GM19238 (cell line): ENCODE data around the gene TIMM10.

Experiments
- DNase-seq: peaks from one replicate; pipeline ENCODE4 v3.0.0; 2011; ENCODE audit warnings: low spot score; ENCODE audit not compliant: insufficient read length

Gene TIMM10

DNA sequence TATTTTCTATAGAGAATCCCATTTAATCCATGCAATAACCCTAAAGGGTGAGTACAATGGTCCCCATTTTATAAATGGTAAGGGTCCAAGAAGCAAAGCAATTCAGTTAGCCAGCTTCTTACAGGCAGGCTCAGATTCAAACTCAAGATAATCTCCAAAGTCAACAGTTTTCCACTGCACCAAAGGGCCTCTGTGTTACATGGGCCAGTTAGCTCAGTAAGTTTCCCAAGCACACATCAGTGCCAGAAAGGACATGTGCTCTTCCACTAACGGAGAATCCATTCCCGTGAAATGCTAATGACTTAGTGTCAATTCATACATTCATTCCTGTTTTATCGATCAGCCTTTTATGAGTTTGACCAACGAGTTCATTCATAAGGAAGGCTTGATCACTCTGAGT lies 26.0 kb downstream of the TIMM10 start:
- DNase-seq = no peak

DNA sequence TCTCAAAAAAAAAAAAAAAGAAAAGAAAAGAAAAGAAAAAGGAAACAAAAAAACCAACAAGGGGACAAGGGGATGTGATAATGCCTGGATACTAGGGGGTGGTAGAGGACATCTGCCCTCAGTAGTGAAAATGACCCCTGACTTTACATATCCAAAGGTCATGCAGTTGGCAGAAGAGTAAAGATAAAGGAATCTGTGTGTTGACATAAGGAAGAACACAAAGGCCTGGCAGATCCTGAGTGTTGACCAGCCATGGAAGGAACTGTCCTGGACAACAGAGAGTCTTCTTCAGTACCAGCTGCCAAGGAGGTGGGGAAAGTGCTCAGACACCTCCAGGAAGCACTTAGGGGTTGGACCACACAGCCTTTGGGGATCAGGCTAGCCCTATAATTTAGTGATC lies 27.7 kb downstream of the TIMM10 start:
- DNase-seq = no peak

DNA sequence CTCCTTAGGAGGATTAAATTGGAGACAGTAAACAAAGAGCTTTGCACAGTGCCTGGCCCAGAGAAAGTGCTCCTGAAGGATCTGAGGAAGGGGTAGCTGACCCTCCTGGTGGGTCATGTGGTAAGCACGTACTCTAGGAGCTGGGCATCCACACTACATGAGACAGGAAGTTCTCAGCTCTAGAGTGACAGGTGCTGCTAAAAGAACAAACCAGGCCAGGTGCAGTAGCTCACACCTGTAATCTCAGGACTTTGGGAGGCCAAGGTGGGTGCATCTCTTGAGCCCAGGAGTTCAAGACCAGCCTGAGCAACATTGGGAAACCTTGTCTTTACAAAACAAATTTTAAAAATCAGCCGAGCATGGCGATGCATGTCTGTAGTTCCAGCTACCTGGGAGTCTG lies 28.2 kb downstream of the TIMM10 start:
- no peak for DNase-seq

DNA sequence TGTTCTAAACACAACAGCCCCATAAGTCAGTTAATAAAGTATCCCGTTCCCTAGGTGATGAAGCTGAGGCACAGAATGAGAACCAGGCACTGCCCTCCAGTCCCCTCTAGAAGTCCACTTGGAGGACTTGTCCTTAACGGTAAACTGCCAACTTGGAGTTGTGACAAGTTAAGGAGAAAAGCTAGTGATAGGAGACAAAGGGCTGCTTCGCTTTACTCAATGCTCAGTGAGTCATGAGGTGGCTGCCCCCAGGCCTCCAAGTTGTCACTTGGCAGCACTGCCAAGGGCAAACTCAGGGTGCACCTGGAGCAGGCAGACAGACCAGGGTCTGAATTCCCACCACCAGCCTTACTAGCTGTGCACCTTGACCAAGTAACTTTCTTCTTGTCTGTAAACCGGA lies 28.6 kb downstream of the TIMM10 start:
- no peak for DNase-seq

DNA sequence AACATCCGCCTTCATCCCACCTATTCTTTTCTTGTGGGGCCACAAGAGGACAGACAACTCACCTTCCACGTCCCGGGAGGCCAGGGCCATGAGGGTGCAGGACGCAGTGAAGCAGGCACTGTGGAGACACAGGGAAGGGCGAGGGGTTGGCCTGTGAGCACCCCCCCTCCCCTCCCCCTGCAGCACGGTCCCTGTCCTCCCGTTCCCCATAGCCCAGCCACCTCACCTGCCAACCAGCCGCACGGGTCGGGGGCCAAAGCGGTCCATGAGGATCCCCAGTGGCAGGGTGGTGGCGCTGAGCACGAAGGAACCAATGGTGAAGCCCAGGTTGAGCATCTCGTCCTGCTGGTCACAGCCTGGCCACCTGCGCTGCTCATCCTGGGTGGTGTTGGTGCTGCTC lies 29.6 kb downstream of the TIMM10 start:
- DNase-seq = no peak

DNA sequence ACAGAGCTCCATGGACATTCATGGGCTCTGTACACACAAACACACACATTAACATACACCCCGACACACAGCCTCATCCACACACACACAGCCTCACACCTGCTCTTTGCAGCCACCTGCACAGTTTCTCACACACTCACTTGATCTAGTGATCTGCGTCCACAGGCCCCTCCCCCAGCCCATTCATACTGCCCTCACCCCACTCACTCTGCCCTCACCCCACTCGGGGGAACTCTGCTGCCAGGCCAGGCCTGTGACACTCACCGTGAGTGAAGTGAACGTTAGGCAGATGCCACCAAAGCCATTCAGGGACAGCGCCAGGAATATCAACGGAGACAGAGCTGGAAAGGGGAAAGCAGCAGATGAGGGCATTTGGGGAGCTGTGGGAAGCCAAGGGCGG lies 30.0 kb downstream of the TIMM10 start:
- DNase-seq = no peak

DNA sequence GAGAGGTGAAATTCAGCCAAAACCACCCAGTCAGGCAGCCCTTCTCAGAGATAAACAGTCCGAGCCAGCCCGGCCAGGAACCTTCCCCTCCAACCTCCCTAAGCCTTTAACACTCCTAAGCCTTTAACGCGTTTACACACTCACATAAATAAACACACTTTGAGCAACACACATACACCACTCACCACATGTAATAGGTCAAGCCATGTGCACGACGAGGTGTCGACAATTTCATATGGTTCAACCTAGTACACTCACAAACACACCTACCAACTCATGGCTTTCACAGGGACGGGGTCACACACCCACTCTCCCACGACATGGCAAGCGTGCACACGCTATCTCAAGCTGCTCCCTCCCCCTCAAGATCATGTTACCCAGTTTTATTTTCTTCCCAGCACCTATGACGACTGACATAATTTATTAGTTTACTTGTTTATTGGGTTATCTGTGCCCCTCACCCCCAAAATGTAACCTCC lies 30.5 kb downstream of the TIMM10 start:
- no peak for DNase-seq

DNA sequence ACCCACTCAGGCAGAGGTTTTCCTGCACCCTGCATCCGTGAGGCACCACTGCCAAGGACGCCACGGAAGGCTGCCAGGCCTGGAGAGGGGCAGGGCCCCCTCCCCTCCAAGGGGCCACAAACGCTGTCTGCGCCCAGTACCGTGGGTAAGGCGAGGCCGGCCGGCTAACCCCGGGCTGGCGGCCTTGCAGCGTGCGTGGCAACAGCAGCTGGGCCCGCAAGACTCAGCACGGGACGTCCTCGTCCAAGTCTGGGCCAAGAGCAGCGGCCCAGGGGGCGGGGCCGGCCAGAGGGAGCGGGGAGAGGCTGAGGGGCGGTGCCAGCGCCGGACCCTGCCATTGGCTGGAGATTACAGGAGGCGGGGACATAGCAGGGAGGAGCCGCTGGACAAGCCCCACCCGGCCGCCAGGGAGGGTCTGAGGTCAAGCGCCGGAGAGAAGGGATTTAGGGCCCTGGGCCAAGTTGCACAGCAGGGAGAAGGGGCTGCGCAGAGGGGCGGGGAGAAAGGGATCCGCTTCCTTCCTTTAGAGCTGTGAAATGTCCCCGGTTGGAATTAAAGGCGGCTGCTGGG lies 31.1 kb downstream of the TIMM10 start:
- peak; percentile 92 for DNase-seq

DNA sequence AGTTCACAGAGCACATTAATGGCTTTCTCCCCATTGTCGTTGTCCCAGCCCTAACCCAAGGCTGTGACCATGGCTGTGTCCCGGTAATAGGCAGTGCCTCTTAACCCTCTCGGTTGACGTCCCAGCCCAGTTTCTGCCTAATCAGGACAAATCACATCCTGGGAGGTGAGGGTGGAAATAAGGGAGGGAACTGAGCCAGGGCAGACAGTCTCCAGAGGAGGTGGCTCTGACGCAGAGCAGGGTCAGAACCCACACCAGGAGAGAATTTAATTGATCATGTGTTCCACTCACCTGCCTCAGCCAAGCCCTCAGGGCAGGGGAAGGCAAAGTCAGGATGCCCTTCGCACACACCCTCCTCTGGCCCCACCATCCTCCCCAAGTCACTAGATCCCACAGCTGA lies 32.0 kb downstream of the TIMM10 start:
- DNase-seq = no peak

DNA sequence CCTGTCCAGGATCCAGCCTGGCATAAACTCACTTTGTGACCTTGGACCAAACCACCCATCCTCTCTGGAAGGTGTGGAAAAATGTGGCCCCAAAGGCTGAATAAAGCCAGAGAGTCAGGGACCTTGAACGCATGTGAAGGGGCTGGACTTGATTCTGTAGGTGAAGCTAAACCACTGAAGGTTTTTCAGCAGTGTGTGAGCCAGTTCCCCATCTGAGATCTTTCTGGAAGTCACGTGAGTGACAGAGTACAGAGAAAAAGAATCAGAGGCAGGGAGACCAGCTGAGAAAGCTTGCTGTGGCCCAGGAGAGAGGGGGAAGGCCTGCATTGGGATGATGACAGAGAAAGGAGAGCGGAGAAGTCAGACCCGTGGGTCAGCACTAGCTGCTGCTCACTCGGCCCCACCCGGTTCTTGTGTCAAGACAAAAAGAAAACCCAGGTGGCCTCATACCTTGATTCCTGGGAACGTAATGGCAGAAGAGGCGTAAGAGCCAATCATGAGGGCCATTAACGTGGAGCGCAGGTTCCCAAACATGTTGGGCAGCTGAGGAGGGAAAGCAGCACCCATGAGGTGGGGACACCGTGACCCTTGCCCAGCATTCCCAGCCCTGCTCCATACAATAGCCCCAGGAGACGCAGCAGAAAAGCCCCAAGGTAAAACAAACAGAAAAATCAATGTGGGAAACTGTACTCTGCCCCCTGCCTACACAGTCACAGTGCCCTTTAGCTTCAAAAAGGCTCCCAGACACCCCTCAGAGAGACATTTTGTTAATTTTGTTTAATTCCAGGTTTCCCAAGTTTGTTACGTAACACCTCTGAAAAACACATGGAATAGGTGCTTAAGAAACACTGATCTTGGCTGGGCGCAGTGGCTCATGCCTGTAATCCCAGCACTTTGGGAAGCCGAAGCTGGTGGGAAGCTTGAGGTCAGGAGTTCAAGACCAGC lies 33.0 kb downstream of the TIMM10 start:
- DNase-seq = no peak

DNA sequence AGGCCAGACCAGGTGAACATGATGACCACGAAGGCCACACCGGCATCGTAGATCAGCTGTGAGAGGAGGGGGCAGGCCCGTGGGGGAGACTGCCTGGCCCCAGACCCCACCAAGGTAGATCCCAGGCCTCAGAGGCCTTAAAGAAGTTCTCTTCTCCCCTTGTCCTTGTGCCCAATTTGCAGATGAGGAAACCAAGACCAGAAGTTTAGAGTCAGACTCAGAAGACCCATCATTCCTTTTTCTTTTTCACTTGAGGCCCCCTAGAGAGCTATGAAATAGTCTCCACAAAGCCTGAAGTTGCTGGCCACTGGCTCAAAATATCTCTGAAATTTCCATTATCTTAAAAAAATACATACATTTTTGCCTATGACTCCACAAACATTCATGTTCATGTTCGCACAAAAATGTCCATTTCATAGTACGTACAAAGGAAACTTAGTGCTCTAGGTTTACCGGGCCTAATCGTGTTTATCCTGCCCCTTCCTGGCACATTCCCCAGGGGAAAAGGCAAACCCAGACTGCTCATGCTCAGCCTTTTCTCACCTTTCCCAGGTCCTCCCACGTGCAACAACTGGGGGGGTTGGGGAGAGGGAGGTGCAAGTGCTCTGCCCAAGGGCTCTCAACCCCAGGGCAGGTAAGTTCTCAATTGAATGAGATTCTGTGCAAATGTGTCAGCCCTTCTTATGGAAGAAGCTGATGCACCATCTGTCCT lies 34.3 kb downstream of the TIMM10 start:
- DNase-seq = no peak

DNA sequence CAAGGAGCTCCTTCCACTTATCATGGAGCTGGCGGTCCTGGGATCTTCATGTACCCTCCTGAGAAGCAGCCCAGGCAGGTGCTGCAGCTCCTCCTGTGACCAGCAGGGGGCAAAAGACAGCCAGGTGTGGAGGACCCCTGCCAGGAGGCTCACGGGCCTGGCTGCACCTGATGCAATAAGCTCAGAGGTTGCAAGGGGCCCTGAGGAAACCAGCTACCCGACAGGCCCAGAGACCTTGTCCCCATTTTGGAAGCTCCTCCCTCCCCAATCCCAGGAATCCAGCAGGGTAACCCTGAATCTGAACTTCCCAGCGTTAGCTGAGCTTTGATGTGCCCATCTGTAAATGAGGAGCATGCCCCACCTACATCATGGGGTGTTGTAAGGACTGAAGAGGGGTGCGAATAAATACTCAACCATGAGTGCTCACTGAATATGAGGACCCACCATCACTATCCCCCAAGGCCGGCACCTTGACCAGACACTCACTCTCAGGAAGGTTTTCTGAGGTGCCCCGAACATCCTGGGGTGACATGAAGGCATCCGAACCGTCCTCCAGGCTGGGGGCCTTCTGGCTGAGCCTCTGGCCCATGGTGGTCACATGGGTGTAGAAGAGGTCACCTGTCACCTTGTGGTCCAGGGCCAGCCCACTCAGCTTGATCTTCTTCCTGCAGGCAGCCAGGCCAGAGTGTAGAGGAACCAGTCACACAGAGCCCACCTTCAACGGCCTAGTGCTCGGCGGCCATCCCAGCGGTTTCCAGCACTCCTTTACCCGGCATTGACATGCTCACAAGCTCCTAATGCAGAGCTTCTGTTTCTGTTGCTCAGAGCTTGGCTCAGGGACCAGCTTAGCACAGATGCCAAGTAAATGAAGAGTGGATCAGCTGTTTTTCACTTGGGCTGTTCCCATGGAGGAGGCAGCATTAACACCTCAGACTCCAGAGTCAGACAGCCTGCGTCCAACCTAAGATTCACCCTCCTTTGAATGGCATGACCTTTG lies 36.7 kb downstream of the TIMM10 start:
- peak; percentile 69 for DNase-seq

DNA sequence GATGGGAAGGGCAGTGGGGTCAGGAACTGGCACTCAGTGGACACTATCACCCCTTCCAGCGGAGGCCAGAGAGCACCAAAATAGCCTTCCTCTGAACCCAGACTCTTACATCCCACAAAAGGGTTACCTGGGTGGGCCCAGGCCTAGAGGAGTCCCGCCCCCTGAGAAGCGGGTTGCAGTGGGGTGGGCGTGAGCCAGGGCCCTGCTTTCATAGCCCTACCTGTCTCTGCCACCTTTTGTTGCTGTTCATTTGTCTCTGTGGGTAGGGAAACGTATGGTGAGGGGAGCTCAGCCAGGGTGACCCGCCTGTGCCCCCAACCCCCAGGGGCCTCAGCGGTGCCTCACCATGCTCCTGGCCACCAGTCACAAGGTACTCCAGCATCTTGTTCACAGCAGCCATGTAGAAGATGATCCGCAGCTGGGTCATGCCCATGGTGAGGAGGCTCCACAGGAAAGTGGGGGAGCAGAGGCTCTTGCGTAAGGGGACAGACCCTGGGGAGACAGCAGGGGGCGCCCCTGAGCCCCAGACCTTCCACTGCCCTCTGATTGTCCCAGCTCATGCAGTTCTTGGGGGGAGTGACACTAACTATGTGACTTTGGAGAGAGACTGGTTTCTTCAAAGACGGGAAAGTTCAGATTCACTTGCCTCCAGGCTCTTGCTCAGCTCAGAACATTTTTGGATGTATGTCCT lies 39.0 kb downstream of the TIMM10 start:
- no peak for DNase-seq

DNA sequence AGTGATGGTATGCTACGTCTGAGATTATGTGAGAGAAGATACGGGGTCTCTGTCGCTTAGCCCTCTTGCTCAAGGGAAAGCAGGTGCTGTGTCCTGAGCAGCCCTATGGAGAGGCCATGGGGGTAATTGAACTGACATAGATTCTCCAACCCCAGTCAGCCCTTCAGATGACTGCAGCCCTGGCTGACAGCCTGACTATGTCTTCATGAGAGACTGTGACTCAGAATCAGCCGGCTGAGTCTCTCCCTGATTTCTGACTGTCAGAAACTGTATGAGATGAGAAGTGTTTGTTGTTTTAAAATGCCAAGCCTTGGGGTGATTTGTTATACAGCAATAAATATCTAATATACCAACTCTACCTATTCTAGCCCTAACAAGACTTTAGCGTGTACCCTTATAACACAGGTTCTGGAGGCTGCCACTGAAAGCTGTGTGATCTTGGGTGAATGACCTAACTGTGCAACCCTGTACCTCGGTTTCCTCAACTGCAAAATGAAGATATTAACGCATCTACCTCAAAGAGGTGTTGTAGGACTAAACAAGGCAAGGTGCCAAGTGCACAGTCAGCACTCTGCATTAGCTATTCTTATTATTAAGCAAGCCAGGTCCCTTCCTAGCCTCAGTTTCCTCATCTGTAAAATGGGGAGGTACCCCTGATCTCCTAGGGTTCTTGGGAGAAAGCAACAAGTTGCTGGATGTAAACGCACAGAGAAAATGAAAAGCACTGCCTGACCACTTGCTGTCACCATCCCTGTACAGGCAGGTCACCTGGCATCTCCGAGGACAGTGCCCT lies 39.9 kb downstream of the TIMM10 start:
- no peak for DNase-seq

DNA sequence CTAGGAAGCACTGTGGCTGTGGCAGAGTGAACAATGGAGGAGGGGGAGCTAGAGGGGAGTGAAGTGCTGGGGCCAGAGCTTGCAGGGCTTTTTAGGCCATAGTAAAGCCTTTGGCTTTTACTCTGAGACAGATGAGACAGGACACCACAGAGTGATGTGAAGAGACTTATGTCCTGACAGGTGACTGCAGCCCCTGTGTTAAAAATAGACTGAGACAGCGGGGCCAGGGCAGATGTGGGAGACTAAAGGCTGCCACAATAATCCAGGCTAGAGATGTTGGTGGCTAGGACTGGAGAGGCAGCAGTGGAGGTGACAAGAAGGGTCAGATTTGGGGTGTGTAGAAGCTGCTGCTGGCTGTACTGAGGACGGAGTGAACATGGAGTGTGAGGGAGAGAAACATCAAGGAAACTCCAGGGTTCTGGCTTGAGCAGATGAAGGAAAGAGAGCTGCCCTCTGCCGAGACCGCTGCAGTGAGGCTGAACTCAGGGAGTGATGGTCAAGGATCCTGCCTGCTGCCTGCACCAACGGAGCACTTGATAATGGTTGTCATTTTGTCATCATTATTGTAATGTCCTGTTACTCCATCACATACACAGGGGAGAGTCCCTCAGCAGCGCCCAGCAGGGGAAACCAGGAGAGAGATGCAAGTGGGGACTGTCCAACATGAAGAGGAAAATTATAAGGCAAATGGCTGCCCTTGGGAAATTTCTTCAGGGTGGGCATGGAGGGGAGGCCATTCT lies 42.5 kb downstream of the TIMM10 start:
- DNase-seq = no peak

DNA sequence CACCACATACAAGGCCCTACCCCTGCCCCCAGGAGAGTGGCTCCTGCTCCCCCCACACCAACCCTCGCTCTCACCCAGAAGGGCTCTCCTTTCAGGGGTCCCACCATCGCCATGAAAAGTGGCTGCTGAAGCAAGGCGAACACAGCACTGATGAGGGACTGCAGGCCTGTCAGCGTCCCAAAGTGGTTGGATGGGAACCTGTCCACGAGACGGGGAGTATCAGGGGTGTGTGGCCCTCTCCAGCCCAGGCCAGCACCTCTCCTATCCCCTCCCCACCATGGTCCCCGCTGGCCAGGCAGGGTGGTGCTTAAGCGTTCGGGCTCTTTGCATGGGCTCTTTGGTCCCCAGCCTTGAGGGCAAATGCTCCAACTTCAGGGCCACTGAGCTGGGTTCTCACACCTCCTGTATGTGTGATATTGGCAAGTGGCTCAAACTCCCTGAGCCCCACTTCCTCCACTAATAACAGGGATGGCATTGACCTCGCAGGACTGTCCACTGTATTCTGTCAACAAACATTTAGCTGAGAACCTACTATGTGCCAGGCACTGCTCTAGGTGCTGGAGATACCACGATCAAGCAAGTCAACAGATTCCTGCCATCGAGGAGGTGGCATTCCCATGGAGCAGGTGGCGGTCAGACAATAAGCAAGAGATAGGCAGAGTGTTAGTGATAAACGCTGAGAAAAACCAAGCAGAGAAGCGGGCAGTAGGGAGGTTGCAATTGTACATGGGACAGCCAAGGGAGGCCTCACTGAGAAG lies 43.4 kb downstream of the TIMM10 start:
- DNase-seq = no peak

DNA sequence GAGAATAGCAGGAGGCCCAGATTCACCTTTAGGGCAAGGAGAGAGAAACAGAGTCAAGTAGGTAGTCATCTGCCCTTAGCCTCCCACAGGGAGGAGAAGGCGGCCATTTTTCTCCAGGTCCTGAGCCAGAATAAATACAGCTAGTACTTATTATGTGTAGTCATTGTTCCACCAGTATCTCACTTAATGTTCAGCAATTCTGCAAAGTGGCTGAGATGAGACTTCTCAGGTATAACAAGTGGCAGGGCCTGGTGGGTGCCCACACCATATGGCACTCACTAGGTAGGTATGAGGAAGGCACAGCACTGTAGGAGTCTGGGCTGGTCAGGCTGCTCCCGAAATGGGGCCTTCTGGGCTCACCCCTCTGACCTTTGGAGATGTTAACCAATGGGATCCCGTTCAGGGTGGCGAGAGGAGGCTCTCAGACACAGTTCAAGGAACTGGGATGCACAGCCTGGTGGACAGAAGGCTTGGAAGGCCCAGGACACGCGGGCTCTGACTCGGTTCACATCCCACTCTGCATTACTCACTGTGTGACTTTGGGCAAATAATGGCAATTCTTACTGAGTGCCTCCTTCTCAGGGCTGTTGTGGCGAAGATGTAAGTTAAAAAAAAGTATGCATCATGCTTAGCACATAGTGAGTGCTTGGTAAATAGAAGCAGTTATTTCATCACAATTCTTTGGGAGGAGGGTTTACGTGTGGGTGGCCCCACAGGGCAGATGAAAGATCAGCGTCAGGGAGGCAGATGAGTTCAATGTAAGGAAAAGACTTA lies 45.1 kb downstream of the TIMM10 start:
- DNase-seq = no peak
